Body of pancreas (tissue), 4 donors: ENCODE data around the gene FOXP1.

Experiments used
- POLR2A ChIP-seq, 3 donors: fragments of 450-650 bp; IDR thresholded peaks; one replicate each; pipeline ENCODE4 v1.6.1; 2016; ENCODE audit warnings: antibody characterized with exemption in 3 of 3, mild to moderate bottlenecking in 2 of 3
- TF ChIP-seq, protein P1 (sequence below), 7 experiments: fragments of 450-650 bp in 4 of 7; fragments of 200-600 bp in 3 of 7; sonication (generic) in 3 of 7; IDR thresholded peaks; one replicate each; pipeline ENCODE4 v1.5.1; 2016 to 2019; ENCODE audit warnings: antibody characterized with exemption in 7 of 7

DNA sequence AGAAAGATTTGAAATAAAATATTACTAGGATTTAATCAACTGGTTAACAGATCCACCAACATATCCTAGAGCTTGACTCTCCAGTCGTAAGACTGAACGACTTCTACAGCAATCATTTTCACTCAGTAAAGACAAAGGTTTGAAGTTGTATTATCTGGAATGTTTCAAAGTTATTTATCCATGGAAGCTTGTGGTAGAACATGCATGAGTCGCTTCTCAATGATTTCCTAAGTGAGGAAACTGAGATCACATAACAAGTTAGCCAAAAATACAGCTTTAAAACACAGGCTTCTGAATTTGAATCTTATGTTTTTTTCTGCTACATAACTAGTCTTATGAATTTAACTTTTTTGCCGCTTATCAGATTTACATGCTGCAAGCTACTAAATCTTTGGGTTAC is 241.8 kb downstream of the FOXP1 start:
- TF ChIP-seq, protein P1, sequence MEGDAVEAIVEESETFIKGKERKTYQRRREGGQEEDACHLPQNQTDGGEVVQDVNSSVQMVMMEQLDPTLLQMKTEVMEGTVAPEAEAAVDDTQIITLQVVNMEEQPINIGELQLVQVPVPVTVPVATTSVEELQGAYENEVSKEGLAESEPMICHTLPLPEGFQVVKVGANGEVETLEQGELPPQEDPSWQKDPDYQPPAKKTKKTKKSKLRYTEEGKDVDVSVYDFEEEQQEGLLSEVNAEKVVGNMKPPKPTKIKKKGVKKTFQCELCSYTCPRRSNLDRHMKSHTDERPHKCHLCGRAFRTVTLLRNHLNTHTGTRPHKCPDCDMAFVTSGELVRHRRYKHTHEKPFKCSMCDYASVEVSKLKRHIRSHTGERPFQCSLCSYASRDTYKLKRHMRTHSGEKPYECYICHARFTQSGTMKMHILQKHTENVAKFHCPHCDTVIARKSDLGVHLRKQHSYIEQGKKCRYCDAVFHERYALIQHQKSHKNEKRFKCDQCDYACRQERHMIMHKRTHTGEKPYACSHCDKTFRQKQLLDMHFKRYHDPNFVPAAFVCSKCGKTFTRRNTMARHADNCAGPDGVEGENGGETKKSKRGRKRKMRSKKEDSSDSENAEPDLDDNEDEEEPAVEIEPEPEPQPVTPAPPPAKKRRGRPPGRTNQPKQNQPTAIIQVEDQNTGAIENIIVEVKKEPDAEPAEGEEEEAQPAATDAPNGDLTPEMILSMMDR (IDR thresholded peaks at IDR 0.05), result no peak
- no peak for TF ChIP-seq POLR2A (IDR thresholded peaks at IDR 0.05)
